ENCODE data around the gene LANCL2. TPM values are rescaled to one million over a fixed set of nuclear protein-coding genes. Genes with fewer than 3 reads are reported as not detected.
A peak's percentile ranks its signal among the peaks of the same experiment; 100 is the strongest.

LANCL2 gene
- polyA plus RNA-seq, 3 donors, result 6.4 to 11.8 (median 8.3) TPM

- no peaks in the 10 kb centered on the region for H4K20me1 ChIP-seq (ENCODE audit: insufficient read depth, low read length)
- no peak overlapping the region for H2AFZ ChIP-seq (ENCODE audit: insufficient read depth, low read depth, low read length, poor library complexity, severe bottlenecking)
- H3K4me2 ChIP-seq (replicated peaks; ENCODE audit: extremely low read depth, low read length, poor library complexity, severe bottlenecking), result no peak overlapping the region
- H3K36me3 ChIP-seq (replicated peaks in 1 of 2; ENCODE audit: control insufficient read depth in 1 of 2, insufficient read depth in 2 of 2, low read length in 2 of 2), result peaks cover 0 to 18% of the 10 kb centered on the region in 2 donors
- Mint-ChIP-seq H3K36me3 (peaks cover 5 to 7% of the 10 kb centered on the region in 2 donors), H3K4me1 (no peaks in the 10 kb centered on the region), H3K4me3 (no peak overlapping the region), H3K9me3 (peaks cover 0 to 2% (median 0%) of the 10 kb centered on the region in 7 donors), H3K27ac (peak overlapping the region in 2 of 7 donors; percentile 0 to 4), H3K27me3 (ENCODE audit: low read depth in 3 of 3) (peaks cover 0 to 3% (median 1%) of the 10 kb centered on the region in 3 donors)
- H3K27me3 ChIP-seq (ENCODE audit: control insufficient read depth in 2 of 2, insufficient read depth in 2 of 2, low read length in 2 of 2), result no peaks in the 10 kb centered on the region
- WGBS (ENCODE audit: insufficient coverage), result 94% methylated on average over 8 of the region's 13 CpGs
- H3K9me3 ChIP-seq (replicated peaks in 1 of 2; ENCODE audit: control insufficient read depth in 1 of 2, insufficient read depth in 1 of 2, low read length in 2 of 2), result no peaks in the 10 kb centered on the region
- DNase-seq, result peak in 1 of 3 donors; percentile 1
- no peaks in the 10 kb centered on the region for H3K79me2 ChIP-seq (ENCODE audit: insufficient read depth, low read length)
- no peak for TF ChIP-seq CTCF (IDR thresholded peaks at IDR 0.05)
- H3K4me3 ChIP-seq (replicated peaks in 1 of 3; ENCODE audit: low read depth in 2 of 3, low read length in 3 of 3), result no peak overlapping the region
- H3K4me1 ChIP-seq (ENCODE audit: control insufficient read depth in 1 of 2, insufficient read depth in 2 of 2, low read length in 2 of 2), result no peaks in the 10 kb centered on the region
- intact Hi-C loops (cut with micrococcal nuclease), result no loop called here
- no peak overlapping the region for H3K27ac ChIP-seq (ENCODE audit: low read depth in 1 of 2, low read length in 2 of 2)
- H3K9ac ChIP-seq (ENCODE audit: insufficient read depth, low read length, poor library complexity, severe bottlenecking), result no peak overlapping the region
These were observed 68.0 kb downstream of the LANCL2 start for GRCh38 chr7:55432939-55433784.

GRCh38 chr7:55435466-55435865, 70.3 kb downstream of the LANCL2 start:
- no peak overlapping the region for H3K4me3 Mint-ChIP-seq
- no peaks in the 10 kb centered on the region for H3K4me1 Mint-ChIP-seq
- WGBS (ENCODE audit: insufficient coverage), result 88% methylated on average over 8 of the region's 10 CpGs
- H3K79me2 ChIP-seq (ENCODE audit: insufficient read depth, low read length), result no peaks in the 10 kb centered on the region
- H3K36me3 ChIP-seq (replicated peaks in 1 of 2; ENCODE audit: control insufficient read depth in 1 of 2, insufficient read depth in 2 of 2, low read length in 2 of 2), result peaks cover 0 to 18% of the 10 kb centered on the region in 2 donors
- no peak for DNase-seq
- H3K9me3 Mint-ChIP-seq, result peaks cover 0 to 2% (median 0%) of the 10 kb centered on the region in 7 donors
- H3K4me3 ChIP-seq (replicated peaks in 1 of 3; ENCODE audit: low read depth in 2 of 3, low read length in 3 of 3), result no peak overlapping the region
- peaks cover 1 to 3% (median 3%) of the 10 kb centered on the region in 3 donors for H3K27me3 Mint-ChIP-seq (ENCODE audit: low read depth in 3 of 3)
- no peaks in the 10 kb centered on the region for H3K9me3 ChIP-seq (replicated peaks in 1 of 2; ENCODE audit: control insufficient read depth in 1 of 2, insufficient read depth in 1 of 2, low read length in 2 of 2)
- H3K27me3 ChIP-seq (ENCODE audit: control insufficient read depth in 2 of 2, insufficient read depth in 2 of 2, low read length in 2 of 2), result no peaks in the 10 kb centered on the region
- H3K36me3 Mint-ChIP-seq, result peaks cover 0 to 1% of the 10 kb centered on the region in 2 donors
- intact Hi-C loops (cut with micrococcal nuclease), result no loop called here
- no peaks in the 10 kb centered on the region for H3K4me1 ChIP-seq (ENCODE audit: control insufficient read depth in 1 of 2, insufficient read depth in 2 of 2, low read length in 2 of 2)
- no peak overlapping the region for H3K9ac ChIP-seq (ENCODE audit: insufficient read depth, low read length, poor library complexity, severe bottlenecking)
- peak overlapping the region in 1 of 7 donors; percentile 3 for H3K27ac Mint-ChIP-seq
- H4K20me1 ChIP-seq (ENCODE audit: insufficient read depth, low read length), result no peaks in the 10 kb centered on the region
- H3K27ac ChIP-seq (ENCODE audit: low read depth in 1 of 2, low read length in 2 of 2), result no peak overlapping the region
- no peak overlapping the region for H3K4me2 ChIP-seq (replicated peaks; ENCODE audit: extremely low read depth, low read length, poor library complexity, severe bottlenecking)
- no peak overlapping the region for H2AFZ ChIP-seq (ENCODE audit: insufficient read depth, low read depth, low read length, poor library complexity, severe bottlenecking)
- no peak for TF ChIP-seq CTCF (IDR thresholded peaks at IDR 0.05)

Measured in CD14-positive monocyte (primary cell).